MM.1S (cell line): ENCODE data around the gene ITK.

Experiments used
- EZH2phosphoT487 ChIP-seq: fragments of 300-600 bp; sonication (generic); IDR thresholded peaks from 2 replicates; pipeline ENCODE4 v1.6.1; 2018; ENCODE audit warnings: antibody characterized with exemption, low read length
- TF ChIP-seq, protein P1 (sequence below): fragments of 300-600 bp; sonication (generic); IDR thresholded peaks from 2 replicates; pipeline ENCODE4 v1.5.1; 2016; ENCODE audit warnings: antibody characterized with exemption, low read length, mixed read lengths

DNA sequence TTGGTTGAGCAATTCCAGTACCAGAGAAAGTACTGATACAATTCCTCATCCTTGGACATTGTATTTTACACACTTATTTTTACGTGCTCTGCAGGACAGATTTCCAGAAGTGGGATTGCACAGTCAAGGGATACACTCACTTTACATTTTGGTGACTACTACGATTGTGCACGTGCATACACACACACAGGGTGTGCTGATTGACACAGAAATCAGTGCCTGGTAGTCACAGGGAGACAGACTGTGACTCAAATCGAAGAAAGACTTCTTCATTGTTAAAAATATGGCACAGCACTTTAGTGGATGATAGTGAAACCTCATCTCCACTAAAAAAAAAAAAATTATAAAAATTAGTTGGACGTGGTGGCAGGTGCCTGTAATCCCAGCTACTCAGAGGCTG, 16.1 kb upstream of the ITK start:
- TF ChIP-seq, protein P1, sequence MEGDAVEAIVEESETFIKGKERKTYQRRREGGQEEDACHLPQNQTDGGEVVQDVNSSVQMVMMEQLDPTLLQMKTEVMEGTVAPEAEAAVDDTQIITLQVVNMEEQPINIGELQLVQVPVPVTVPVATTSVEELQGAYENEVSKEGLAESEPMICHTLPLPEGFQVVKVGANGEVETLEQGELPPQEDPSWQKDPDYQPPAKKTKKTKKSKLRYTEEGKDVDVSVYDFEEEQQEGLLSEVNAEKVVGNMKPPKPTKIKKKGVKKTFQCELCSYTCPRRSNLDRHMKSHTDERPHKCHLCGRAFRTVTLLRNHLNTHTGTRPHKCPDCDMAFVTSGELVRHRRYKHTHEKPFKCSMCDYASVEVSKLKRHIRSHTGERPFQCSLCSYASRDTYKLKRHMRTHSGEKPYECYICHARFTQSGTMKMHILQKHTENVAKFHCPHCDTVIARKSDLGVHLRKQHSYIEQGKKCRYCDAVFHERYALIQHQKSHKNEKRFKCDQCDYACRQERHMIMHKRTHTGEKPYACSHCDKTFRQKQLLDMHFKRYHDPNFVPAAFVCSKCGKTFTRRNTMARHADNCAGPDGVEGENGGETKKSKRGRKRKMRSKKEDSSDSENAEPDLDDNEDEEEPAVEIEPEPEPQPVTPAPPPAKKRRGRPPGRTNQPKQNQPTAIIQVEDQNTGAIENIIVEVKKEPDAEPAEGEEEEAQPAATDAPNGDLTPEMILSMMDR = no peak
- no peak for TF ChIP-seq EZH2phosphoT487
